ENCODE data around the gene ATPAF2.

The ATPAF2 gene

GRCh38 chr17:18038861-18039534 lies at the start of gene ATPAF2, which contains the start of gene GID4:
TSS of gene ATPAF2 (minus strand) at chr17:18039168. CDS start at chr17:18039013, 155 bp downstream.
TSS of gene GID4 (plus strand) at chr17:18039408. CDS start at chr17:18039465, 57 bp downstream.
- in situ Hi-C loops (cut with HindIII; ENCODE audit: low sequenced_read_pairs), result loop anchor here (25.0 kb wide), 1 partner anchor 377 kb away; no protein-coding TSS in a partner anchor
- peak within 1 kb of the TSS; percentile 73 for H3K4me3 ChIP-seq (ENCODE audit: low read depth, low read length)
- TF ChIP-seq CTCF (IDR thresholded peaks at IDR 0.05; ENCODE audit: low read depth, low read length, missing control alignments), result no peak
- peak; percentile 96 for DNase-seq (ENCODE audit: low read depth)

DNA sequence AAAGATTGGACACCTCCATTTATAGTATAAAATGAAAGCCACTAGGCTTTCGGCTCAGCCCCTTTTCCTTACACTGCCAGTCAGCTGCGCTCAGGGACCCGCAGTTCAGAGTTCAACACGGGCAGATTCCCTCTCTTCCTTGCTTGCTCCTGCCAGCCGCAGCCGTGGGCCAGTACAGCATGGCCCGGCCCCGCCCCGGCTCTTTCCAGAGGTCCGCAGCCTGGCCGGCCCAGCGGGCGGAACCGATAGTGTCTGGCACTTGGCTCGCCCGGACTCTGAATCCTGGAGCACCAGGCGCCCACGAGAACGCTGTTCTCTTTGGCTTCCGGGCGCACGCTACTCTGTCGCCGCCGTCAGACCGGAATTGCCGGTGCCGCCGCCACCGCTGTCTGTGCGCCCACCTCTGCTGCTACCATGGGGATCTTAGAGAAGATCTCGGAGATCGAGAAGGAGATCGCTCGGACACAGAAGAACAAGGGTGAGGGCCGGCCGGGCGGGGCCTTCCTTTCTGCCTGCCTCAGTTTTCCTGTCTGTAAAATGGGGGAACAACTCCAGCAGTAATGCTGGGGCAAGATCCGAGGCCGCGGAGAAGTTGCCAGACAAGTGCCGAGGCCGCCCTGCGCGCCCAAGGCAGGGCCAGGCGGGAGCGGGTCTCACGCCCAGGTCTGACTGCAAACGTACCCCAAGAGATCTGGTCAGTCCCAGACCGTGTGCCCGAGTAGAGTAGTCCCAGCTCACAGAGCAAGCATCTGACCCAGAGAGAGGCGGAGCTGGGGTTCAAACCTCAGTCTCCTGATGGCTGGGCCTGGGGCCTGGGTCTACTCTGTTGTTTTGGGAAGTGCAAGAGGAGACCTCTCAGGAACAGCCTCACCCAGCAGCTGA lies 48.9 kb upstream of the ATPAF2 start, which contains the start of gene DRG2:
DRG2 (plus strand) TSS at position 339 of the 882 bp plus-strand sequence; CDS start at position 415, 76 bp downstream.
- DNase-seq (ENCODE audit: low read depth), result peak; percentile 77
- in situ Hi-C loops (cut with HindIII; ENCODE audit: low sequenced_read_pairs), result no loop called here
- peak within 1 kb of the TSS; percentile 98 for H3K4me3 ChIP-seq (ENCODE audit: low read depth, low read length)
- TF ChIP-seq CTCF (IDR thresholded peaks at IDR 0.05; ENCODE audit: low read depth, low read length, missing control alignments), result no peak

- in situ Hi-C loops (cut with HindIII; ENCODE audit: low sequenced_read_pairs), result no loop called here
- no peak overlapping the region for H3K4me3 ChIP-seq (ENCODE audit: low read depth, low read length)
- no peak for DNase-seq (ENCODE audit: low read depth)
- TF ChIP-seq CTCF (IDR thresholded peaks at IDR 0.05; ENCODE audit: low read depth, low read length, missing control alignments), result no peak
These were observed 45.3 kb upstream of the ATPAF2 start for GRCh38 chr17:18084256-18084655.

- no peak overlapping the region for H3K4me3 ChIP-seq (ENCODE audit: low read depth, low read length)
- DNase-seq (ENCODE audit: low read depth), result no peak
- TF ChIP-seq CTCF (IDR thresholded peaks at IDR 0.05; ENCODE audit: low read depth, low read length, missing control alignments), result no peak
- in situ Hi-C loops (cut with HindIII; ENCODE audit: low sequenced_read_pairs), result no loop called here
These were observed 40.6 kb upstream of the ATPAF2 start for GRCh38 chr17:18079543-18079942.

DNA sequence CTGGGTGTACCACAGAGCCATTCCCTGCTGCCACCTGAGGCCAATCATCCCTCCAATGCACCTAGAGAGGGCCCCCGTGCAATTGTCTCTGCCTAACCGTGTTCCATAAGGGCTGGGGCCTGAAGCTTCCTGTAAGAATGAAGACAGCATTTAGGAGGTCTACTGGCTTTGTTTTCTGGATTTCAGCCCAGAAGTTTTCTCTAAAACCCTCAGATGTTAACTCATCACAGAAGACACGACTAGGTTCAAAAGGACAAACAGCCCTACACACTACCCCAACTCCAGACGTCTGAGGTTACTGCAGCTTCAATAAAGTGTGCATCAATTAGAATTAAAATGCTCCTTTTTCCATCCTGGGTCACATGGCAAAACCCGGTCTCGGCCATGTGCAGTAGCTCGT lies 38.0 kb upstream of the ATPAF2 start:
- no peak for DNase-seq (ENCODE audit: low read depth)
- TF ChIP-seq CTCF (IDR thresholded peaks at IDR 0.05; ENCODE audit: low read depth, low read length, missing control alignments), result no peak
- in situ Hi-C loops (cut with HindIII; ENCODE audit: low sequenced_read_pairs), result no loop called here
- H3K4me3 ChIP-seq (ENCODE audit: low read depth, low read length), result no peak overlapping the region

- in situ Hi-C loops (cut with HindIII; ENCODE audit: low sequenced_read_pairs), result no loop called here
- H3K4me3 ChIP-seq (ENCODE audit: low read depth, low read length), result no peak overlapping the region
- no peak for TF ChIP-seq CTCF (IDR thresholded peaks at IDR 0.05; ENCODE audit: low read depth, low read length, missing control alignments)
- no peak for DNase-seq (ENCODE audit: low read depth)
These were observed 35.8 kb upstream of the ATPAF2 start for GRCh38 chr17:18074566-18075272.

Data from astrocyte of the cerebellum (primary cell).